Measurements from ENCODE around the gene UMAD1.

- TF ChIP-seq POLR2AphosphoS5 (IDR thresholded peaks at IDR 0.05; ENCODE audit: insufficient read depth in 1 of 2, low read depth in 1 of 2) (no peak), POLR2A (IDR thresholded peaks at IDR 0.05) (no peak)
Measured at GRCh38 chr7:7768977-7769709, 128.6 kb downstream of the UMAD1 start.

Data from vagina (tissue), 2 donors.